GM19452 (cell line): ENCODE measurements around the gene SLX4IP.

Experiments
- ATAC-seq: cut with Tn5 transposase; IDR thresholded peaks from one replicate; pipeline ENCODE4 v1.9.1; 2021; ENCODE audit not compliant: unreplicated experiment

Gene SLX4IP

DNA sequence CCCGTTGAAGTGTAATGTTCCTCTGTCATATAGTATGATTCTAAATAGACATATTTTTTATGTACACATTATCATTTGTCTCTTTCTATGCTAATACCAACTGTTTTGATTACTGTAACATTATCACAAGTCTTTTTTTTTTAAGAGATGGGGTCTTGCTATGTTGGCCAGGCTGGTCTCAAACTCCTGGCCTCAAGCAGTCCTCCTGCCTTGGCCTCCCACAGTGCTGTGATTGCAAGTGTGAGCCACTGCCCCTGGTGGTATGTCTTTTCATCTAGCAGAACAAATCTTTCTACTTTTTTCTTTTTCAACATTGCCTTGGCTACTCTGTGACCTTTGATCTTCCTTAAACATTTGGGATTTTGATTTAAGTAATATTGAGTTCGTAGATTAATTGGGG, 57.7 kb downstream of the SLX4IP start:
- no peak for ATAC-seq

DNA sequence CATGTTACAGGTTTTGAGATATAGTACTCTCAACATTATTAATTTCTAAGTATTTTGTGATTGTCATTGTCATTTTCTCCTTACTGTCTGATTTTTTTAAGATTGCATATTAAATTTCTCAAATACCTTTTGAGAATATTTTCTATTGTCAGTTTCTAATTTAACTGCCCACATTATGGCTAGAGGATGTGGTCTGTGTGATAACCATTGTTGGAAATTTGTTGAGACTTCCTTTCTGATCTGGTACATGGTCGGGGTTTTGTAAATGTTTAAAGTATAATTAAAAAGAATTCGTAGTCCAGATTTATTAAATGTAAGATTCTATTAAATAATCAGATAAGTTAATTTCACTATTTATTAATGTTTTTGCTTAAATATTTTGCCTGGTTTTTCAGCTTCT, 60.1 kb downstream of the SLX4IP start:
- ATAC-seq: no peak

DNA sequence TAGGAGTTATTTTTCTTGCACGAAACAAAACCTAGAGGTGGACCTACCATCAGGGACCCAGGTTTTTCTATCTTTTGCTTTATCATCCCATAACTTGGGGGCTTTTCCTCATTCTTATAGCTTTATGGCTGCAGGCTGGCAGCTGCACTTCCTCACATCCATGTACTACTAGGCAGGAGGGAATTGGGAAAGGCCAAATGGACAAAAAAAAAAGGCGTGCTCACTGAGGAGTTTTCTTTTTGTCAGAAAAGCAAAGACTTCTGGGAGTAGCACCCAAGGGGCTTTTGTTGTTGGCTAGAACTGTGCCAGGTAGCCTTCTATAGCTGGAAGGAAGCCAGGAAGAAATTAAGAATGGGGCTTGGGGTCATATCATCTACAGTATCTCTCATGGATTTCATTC, 61.4 kb downstream of the SLX4IP start:
- no peak for ATAC-seq

DNA sequence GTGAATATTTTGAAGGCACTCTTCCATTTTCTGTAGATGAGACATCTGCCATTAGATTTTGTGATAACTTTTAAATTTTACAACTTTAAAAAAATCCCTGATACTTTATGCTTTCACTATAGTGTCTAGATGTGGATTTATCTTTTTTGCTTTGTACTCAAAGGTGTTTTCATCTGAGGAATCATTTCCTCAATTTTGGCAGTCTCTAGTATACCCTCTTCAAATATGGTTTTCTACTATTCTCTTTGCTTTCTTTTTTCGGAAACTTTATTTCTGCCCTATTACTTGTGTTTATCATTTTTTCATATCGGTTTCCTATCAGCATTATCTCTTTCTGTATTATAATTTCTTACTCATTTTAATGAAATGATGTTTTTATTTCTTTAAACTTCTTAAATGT, 62.2 kb downstream of the SLX4IP start:
- ATAC-seq: no peak

DNA sequence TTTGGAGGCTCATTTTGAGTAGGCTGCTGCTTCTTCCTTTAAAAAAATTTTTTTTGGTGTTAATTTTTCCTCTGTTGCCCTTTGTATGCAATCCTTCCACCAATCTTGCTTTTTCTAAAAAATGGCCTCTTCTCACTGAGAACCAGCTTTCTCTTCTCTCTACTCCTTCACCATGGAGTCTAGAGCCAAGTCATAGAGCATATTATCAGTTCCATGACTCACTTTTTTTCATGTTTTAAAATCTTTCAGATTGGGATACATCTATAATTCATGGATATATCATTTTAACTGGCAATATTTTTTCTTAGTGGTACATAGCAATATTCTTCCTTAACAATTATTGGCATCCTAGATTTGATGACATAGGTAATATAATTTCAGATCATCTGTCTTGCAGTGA, 62.7 kb downstream of the SLX4IP start:
- ATAC-seq: no peak

DNA sequence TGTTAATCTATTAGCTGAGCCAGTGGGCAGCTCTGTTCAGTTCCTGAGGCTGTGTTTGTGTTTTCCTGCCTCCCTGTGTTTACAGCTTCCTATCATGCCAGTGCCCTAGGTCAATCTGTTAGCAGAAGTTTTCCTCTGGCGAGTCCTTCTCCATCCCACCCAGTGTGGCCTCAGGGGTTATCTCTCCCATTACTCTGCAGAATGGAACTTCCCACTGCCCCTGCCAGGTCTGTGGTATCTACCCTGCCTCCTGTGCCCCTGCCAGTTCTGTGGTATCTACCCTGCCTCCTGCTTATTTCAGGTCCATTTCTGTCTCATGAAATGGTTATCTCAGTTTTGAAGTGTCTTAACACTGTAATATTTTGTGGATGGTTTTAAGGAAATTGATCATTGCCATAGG, 63.1 kb downstream of the SLX4IP start:
- ATAC-seq: no peak

DNA sequence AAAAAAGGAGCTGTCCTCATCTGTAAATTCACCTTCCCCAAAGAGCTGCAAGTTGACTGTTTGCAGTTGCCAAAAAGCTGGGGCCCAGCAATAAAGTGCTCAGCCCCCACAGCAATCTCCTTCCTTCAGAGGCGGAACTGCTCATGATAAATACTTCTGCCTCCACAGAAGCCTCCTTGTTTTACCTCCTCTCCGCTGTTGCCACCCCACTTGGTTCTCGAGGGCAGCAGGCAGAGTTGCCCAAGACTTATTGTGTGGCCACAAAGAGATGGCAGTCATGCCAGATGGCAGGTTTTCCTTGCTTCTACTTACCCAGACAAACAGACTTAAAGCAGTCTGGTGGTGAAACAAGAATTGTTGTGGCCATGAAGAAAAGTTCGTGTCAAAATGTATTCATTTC, 66.3 kb downstream of the SLX4IP start:
- no peak for ATAC-seq

DNA sequence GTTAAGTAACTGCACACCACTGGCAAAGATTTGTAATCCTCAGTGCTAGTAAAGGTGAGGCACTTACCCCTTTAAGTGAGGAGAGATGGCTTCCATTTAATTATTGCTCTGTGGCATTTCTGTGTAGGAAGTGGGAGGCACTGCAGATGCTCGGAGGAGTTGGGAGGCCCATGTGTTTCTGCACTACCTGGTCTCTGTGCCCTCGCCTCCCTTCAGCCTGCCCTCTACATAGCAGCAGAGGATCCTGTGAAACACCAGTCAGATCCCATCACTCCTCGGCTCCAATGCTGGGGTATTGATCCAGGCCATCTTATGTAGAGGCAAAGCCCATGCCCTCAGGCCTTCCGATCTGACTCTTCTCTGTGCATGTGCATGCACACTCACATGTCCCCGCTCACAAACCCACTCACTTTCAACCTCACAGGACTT, 67.0 kb downstream of the SLX4IP start:
- peak; percentile 56 for ATAC-seq

DNA sequence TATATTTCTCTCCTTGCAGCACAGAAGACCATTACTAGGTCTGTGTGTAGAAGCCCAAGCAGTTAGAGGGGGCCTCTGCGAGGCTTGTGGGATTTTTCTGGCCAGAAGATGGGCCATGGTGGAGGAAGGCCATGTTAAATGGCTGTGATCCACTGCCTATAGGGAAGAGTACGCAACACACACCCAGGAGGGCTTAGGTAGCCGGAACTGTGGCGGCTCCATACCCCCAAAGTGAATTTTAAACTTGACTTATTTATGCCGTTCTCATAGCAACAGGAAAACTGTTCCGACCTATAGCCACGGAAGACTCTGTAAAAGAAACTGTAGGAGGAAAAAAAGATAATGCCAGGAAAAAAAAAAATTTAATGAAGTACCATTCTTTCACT, 69.5 kb downstream of the SLX4IP start:
- no peak for ATAC-seq

DNA sequence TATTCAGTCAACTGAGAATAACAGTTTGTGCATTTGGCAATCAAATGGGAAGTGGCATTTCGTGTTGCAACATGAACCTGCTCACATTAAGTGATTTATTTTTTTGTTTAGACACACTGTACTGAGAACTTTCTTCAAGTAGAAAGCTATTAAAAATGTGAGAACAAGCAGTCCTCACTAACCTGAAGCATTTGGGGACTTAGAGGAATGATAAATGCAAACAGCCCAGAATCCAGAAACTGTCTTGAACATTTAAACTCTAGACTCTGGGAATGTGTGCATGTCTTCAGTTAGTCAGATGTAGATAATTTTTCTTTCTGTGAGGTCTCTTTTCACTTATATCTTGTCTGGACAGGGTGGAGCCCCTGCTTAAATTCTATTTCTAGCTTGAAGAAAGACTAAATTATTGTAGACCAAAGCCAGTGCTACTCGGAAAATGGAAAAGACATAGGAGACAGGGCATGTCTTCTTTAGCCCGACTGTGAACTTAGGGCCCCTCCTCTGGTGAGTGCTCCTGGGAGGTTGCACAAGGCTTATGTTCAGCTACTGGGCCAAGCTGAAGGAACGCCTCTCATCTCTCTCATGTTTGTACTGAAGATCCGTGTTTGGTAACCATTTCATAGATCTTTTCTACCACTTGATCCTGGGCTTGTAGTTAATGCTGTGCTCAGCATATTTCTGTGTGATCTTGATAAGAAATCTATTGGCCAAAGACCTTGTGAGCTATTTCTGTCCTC, 70.1 kb downstream of the SLX4IP start:
- ATAC-seq: no peak

DNA sequence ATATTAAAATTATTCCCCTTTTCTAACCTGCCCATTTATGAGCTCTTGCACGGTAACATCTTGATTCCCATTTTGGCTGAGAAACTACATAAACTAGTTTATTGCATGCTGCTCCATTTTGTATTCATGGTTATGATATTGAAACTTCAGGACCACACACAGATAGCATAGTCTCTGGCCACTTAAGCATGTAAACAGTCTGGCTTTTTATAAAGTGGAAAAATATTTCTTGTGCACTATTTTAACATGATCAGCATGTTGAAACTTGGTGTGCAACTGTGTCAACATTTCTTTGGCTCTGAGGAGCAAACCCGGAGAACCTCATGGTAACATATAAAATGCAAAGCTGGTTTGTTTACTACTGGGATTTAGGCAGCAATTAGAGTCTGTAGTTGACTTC, 70.7 kb downstream of the SLX4IP start:
- ATAC-seq: no peak

DNA sequence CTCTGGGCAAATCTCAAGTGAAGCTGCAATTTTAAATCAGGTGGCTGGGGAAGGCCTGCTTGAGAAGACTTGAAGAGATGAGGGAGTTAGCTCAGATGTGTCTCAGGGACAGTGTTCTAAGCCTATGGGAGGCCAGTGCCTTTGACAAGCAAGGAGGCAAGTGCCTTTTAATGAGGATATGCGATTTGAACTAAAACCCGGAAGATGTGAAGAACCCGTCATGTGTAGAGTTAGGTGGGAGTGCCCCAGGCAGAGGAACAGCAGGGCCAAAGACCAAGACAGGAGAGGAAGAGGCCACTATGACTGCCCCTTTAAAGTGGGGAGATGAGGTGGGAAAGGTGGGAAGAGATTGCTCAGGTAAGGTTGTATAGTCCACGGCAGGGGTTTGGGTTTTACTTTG, 71.9 kb downstream of the SLX4IP start:
- no peak for ATAC-seq

DNA sequence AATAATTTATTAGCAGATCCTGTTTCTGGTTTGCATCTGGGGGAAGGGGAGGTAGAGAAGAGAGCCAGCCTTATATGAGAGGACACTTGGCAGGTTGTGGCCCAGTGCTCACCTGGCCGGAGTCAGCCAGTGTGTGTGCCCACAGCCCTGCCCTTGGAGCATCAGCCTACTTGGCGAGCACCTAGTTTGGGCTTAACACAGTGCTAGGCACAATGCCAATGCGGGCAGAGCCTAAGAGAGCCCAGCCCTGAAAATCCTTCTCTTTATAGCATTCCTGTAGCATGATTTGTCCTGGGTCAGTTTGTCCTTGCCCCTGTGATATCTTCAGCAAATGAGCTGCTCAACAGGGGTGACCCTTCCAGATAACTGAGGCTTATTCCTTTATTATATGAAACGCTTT, 73.0 kb downstream of the SLX4IP start:
- no peak for ATAC-seq

DNA sequence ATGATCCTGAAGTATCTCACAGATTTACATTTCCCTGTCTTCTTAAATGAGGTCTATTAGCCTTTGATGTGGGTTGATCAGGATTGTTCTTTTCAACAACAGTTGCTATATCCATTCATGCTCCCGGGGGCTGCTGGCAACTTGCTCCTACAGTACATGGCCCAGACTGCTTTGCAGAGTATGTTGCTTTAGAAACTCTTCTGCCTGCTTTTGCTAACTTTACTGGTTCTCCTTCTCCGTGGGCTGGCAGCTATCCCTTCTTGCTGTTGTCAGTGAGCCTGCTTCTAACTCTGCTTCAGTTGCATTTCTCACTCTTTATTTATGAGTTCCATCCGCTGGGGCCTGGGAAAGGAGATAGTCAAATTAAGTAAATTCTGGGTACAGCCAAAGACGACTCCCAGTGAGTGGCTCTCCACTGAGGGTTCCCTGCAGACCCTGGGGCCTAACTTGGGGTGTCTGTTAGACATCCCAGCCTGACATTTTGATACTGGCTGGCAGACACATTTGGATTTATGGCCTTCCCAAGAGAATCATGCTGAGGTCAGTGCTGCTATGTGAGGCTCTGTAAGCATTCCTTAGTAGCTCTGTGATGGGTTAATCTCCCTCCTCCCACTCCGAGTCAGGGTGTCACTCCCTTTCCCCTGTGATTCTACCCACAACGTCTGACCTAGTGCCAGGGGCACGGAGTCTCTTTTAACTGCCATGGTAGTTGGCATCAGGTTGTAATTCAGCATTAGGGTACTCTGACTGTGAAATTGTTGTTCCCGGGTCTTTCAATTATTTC, 73.6 kb downstream of the SLX4IP start:
- ATAC-seq: no peak

DNA sequence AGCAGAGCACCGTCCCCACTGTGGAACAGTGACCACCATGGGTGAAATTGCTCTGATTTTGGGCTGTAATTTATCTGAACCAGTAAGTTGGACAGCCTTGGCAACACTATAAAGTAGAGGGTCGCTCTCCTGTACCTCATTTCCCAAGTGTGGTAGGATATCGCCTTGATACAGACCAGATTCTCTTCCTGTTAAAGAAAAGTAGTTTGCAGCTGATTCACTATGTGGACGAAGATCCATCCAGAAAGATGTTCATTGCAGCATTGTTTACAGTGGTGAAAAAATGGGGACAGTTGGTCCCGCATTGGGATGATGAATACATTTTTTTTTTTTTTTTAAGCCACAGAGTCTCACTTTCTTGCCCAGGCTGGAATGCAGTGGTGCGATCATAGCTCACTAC, 74.3 kb downstream of the SLX4IP start:
- no peak for ATAC-seq

DNA sequence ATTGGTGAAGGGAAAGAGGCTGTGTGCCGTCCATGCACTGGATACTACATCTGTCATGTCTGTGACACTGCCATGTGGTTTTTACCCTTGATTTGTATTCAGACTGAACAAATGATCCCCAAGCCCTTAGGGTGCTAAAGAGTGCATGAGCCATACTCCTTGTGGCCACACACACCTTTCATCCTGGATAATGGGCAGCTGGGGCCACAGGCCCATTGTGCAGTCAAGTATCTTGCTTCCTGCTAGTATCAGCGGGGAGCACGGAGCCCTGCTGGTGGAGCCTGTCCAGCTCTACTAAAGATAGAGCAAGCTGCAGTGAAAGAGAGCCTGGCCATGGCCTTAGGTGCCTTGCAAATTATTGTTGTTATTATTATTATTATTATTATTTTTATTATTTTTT, 75.1 kb downstream of the SLX4IP start:
- ATAC-seq: no peak

DNA sequence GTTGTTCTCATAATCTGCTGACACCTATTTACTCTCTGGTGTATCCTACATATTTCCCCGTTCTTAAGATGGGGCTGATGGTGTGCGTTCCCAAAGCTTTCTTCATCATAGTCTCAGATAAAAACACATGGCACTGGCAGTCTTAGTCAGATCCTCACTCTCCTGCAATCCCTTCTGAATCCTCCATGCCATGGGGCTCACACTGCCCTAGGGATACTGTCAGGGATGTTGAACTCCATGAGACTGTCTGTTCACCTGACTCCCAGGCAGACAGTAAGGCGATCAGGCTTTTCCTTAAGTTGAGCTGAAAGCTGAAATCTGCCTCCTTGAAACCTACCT, 76.0 kb downstream of the SLX4IP start:
- ATAC-seq: no peak

DNA sequence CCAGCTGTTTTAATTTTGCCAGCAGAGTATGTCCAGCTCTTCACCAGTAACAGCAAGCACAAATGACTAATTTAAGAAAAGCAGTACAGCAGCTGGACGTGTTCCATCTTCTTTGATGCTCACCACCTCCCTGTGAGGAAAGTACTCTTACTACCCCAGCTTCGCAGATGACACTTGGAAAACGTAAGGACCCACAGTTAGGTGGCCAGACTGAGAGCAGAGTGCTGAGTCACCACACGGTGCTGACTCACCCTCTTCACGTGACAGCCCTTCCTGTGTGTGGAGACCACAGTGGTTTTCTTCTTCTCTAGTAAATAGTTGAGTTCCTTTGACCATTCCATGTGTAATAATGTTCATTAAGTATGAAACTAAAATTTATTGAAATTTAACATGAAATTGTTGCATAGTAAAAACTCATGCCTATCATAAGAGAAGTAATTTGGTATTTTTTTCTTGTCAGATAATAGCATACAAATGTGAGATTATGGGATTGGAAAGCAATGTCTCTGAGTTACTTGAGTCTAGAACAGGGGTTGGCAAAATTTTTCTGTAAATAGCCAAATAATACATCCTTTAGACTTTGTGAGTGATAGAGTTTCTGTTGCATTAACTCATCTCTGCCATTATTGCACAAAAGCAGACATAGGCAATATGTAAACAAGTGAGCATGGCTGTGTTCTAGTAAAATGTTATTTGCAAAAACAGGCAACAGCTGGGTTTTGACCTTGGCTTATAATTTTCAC, 76.6 kb downstream of the SLX4IP start:
- peak; percentile 99 for ATAC-seq

DNA sequence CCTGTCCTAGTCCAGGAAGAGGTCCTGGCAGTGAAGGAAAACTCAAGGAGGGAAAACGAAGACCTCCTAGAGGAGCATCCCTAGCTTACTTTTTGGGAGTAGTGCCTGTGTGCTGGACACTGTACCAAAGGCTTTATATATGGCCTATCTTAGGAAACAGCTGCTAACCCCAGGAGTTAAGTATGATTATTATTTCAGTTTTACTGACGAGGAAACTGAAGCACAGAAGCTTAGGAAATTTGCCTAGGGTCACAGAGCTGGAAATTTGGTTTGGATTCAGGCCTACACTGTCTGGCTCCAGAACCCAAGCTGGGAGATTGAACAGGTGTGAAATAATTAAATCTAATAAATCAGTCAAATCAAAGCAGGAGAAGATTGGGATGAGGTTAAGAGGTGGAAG, 78.0 kb downstream of the SLX4IP start:
- no peak for ATAC-seq

DNA sequence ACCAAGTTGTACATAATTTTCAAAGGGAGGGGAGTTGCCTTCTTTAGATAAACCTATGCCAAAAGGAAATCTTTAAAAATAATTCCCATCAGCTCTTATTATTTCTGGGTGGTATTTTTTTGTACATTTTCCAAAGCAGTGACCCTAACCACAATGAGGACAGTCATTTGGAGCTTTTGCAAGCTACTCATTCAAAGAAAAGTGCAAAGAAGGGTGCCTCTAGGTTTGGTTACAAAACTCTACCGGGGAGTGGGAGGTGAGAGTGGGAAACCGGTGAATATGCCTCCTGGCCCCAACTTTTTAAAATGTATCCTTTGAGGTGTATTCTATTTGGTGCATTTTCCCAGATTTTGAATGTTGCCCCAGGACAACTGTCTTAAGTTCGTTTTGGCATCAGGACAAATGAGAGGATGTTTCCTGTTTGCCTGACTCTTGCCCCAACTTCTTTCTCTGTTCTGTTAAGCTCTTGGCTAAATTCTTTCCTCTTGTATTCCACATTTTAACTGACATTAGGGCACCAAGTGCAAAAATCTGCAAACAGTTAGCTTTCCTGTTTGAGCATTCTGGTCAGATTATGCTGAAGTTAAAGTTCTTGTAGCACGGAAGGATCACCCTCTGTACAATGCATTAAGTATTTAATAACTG, 78.9 kb downstream of the SLX4IP start:
- no peak for ATAC-seq

DNA sequence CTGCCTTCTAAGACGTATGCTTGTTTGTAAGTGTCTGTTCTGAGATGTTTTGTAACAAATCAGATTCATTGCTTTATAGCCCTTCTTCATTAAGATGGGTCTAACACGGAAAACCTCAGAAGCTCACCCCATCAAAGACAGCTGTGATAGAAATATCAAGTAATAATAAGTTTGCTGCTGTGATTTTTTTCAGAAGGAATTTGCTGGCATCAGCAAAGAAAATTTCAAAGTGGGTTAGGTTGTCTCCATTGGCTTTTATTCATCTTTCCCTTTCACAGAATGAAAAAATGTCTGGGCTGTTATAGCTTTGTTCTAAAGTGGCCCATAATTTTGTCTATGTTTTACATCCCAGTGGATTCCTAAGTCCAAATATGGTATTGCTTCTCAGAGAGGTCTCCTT, 81.4 kb downstream of the SLX4IP start:
- no peak for ATAC-seq
